ENCODE results near the gene CCNYL1.
A peak's percentile ranks its signal among the peaks of the same experiment; 100 is the strongest.
"Not testable (repeated sequence)": the region's sequence is repeated elsewhere in the genome, so short reads cannot be mapped to it uniquely, and the experiment has no call there.

The CCNYL1 gene

DNA sequence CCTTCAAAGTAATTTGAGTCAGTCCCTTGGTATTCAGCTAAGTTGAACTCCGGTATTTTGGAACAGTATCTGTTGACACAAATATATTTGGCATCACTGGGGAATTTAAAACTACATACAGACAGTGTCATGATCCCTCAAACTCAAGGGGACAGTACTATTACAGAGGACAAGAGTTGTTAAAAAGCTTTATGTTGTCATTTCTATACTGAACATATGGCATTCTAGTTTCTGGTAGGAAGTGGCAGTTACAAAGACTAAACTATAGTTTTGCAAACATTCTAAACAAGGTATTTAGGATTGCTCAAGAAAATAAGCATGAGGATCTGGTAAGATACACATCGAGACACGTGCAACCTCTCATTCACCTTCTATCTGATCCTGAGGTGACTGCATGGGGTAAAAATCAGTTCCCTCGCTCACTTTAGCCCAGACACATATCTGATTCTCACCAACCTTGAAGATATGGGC lies 16.6 kb upstream of the CCNYL1 start:
- H3K4me3 ChIP-seq (ENCODE audit: low read depth, low read length), result no peak overlapping the region
- DNase-seq (ENCODE audit: low read depth), result no peak

DNA sequence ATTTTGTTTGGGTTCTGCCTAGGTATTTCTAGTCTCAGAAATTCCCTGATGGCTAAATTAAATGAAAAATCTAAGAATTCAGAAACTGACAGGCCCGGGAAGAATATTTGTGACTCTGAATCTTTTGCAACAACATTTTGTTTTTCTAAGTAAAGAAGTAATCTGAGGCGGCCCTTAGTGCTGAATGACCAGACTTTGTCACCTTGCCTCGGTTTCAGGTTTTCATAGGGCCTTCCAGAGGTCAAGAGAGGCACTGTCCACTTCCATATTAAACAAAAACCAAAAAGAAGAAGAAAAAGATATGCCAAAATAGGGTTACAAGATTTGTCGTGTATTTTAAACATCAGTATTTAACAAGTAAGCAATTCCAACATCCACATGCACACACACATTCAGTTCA lies 16.1 kb upstream of the CCNYL1 start:
- H3K4me3 ChIP-seq (ENCODE audit: low read depth, low read length), result no peak overlapping the region
- DNase-seq (ENCODE audit: low read depth), result no peak

DNA sequence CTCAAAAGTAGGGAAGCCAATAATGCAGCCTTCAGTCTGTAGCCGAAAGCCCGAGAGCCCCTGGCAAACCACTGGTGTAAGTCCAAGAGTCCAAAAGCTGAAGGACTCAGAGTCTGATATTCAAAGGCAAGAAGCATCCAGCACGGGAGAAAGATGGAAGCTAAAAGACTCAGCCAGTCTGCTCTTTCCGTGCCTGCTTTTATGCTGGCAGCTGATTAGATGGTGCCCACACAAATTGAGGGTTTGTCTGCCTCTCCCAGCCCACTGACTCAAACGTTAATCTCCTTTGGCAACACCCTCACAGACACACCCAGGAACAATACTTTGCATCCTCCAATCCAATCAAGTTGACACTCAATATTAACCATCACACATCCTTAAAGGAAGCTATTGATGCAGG lies 14.5 kb upstream of the CCNYL1 start:
- not testable (repeated sequence) for DNase-seq (ENCODE audit: low read depth); H3K4me3 ChIP-seq (ENCODE audit: low read depth, low read length)

DNA sequence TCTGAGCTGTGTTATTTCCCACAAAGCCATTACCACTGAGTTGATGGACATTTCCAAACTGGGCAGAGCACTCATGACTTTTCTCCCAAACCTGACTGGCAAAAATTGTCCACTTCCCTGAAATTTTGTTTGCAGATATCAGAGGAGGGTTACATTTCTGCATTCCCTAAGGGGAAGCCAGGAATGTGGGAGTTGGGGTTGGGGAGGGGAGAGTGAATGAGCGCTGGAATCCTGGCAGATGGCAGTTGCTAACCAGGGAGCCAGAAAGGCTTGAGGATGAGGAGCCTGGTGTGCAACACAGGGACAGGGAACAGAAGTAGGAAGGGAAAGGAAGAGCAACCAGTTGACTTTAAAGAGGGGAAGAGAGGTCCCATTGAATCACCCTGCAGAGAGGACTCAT lies 14.0 kb upstream of the CCNYL1 start:
- no peak for DNase-seq (ENCODE audit: low read depth)
- H3K4me3 ChIP-seq (ENCODE audit: low read depth, low read length), result no peak overlapping the region

DNA sequence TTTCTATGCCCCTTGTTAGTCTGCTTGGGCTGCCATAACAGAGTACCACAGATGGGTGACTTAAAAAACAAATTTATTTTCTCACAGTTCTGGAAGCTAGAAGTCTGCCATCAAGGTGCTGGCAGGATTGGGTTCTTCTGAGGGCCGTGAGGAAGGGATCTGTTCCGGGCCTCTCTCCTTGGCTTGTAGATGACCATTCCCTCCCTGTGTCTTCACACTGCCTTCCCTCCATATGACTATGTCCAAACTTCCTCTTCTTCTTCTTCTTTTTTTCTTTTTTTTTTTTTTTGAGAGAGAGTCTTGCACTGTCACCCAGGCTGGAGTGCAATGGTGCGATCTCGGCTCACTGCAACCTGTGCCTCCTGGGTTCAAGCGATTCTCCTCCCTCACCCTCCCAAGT lies 13.1 kb upstream of the CCNYL1 start:
- no peak overlapping the region for H3K4me3 ChIP-seq (ENCODE audit: low read depth, low read length)
- no peak for DNase-seq (ENCODE audit: low read depth)

DNA sequence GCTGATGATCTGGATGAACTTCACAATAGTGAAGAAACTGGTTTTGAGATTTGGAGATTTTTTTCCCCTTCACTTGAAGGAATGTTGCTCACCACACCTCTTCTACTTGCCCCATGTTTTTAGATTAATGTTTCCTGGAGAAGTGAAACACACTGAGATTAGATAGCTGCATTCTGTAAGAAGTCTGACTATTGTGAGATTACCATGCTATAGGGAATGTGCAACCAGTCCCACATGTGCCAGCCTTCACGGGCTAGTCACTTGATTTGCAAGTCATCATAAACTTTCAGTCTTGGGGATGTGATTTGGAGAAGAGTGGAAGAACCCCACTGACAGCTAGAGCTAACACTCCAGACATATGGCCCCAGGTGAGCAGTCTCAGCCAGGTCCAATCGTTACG lies 7.4 kb upstream of the CCNYL1 start:
- no peak for DNase-seq (ENCODE audit: low read depth)
- no peak overlapping the region for H3K4me3 ChIP-seq (ENCODE audit: low read depth, low read length)

DNA sequence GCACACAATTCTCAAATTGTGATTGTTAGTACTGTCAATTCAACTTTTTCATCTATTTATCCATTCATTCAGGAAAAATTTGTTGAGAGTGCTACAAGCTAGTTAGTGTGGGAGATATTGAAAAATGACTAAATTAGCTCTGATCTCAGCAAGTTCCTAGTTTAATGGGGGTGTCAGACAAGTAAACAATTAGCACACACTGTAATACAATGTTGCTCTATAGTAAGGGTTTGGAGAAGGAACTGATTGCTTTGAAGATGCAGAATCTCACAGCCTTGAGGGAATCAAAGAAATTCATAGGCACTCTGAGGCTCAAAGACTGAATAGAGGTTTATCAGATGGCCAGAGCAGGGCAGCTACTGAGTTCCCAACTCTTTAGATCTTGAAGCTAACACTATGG lies 6.8 kb upstream of the CCNYL1 start:
- H3K4me3 ChIP-seq (ENCODE audit: low read depth, low read length), result no peak overlapping the region
- DNase-seq (ENCODE audit: low read depth), result no peak

DNA sequence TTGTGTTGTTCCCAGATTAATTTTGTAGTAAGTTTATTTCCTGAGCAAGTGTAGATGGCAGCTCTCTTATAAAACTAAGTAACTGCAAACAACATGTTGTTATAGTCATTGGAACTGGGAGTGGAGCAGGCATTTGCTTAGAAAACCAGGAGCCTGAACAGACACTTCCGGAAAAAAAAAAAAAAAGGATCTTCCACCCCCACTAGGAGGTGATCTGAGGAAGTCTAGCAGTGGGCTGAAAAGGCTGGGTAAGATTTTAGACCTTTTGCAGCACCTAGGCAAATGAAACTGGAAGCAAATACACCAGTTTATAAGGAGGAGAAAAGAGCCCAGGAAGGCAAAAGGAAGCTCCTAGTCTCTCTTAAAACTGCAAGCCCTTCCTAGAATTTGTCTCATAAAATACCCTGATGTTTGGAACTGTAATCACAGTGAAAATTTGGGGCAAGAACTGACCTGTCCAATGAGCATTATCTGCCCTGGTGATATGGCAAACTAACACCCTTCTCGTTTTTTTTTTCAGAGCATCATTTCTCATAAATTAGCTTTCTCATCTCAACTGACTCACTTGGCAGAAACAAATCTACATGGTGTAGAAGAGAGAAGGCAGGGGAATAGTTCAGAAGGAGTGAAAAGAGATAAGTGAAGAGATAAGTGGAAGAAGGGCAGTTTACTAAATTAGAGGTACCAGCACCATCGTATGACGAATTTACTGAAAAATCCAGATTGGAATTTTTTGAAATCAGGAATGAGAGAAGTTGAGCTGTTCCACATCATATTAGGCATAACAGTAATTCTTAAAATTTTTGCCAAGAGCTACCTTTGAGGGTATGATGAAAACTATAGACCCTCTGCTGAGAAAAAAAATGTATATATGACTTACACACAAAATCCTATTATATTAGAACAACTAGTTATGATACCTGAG lies 4.2 kb upstream of the CCNYL1 start:
- no peak overlapping the region for H3K4me3 ChIP-seq (ENCODE audit: low read depth, low read length)
- DNase-seq (ENCODE audit: low read depth), result no peak

DNA sequence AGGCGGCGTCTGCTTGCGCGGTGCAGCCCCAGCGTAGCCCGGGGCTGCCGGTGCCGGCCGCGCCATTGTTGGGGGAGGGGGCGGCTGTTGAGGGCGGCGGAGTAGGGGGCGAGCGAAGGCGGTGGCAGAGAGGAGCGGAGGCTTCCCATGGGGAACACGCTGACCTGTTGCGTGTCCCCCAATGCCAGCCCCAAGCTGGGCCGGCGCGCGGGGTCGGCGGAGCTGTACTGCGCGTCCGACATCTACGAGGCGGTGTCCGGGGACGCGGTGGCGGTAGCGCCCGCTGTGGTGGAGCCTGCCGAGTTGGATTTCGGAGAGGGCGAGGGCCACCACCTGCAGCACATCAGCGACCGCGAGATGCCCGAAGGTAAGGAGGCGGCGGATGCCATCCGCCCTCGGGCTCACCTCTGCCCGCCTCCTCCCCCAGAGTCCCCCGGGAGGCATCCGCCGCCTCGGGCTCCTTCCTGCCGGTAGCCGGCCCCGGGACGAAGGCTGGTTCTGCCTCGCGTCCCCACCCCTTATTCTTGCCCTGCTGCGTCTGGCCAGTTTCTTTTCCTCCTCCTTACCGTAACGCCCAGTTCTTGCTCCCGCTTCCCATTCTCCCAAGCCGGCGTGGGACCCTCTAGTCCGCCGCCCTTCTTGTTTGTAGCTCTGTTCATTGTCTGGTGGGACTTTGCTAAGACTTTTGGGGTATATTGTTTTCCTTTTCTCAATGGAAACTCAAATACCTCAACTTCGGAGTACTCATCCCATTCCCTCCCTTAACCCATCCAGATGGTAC lies 500 bp downstream of the CCNYL1 start:
- DNase-seq (ENCODE audit: low read depth), result peak; percentile 5
- H3K4me3 ChIP-seq (ENCODE audit: low read depth, low read length), result peak overlapping the region; percentile 89

DNA sequence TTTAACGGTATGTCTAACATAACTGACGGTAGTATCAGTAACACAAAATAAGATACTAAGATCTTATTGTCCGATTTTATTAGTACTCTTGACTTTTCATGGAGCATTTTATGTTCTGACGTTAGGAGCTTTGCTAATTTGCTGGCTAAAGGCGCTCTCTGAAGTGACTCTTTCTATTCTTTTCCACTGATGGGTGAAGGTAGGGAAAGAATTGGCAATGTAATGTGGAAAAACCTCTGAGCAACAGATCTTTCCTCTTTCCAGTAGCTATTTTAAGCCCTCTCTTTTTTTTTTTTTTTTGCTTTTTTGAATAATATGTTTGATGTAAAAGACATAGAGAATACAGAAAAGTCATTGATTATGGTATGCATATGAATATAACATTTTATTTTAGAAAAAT lies 4.6 kb downstream of the CCNYL1 start:
- no peak overlapping the region for H3K4me3 ChIP-seq (ENCODE audit: low read depth, low read length)
- no peak for DNase-seq (ENCODE audit: low read depth)

DNA sequence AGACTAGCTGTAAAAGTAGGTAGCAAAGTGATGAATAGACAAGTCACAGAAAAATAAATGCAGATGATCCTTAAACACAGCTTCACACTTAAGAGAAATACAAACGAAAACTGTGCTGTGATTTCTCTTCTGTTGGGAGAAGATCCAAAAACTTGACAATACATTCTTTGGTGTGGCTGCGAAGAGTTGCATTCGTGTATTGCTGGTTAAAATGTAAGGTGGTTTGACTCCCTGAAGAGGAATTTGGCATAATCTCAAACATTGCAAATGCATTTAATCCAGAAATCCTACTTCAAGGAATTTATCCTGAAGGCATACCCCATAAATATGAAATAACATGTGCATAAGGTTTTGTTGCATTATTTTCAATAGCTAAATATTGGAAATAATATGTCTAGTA lies 7.1 kb downstream of the CCNYL1 start:
- H3K4me3 ChIP-seq (ENCODE audit: low read depth, low read length), result no peak overlapping the region
- DNase-seq (ENCODE audit: low read depth), result no peak

DNA sequence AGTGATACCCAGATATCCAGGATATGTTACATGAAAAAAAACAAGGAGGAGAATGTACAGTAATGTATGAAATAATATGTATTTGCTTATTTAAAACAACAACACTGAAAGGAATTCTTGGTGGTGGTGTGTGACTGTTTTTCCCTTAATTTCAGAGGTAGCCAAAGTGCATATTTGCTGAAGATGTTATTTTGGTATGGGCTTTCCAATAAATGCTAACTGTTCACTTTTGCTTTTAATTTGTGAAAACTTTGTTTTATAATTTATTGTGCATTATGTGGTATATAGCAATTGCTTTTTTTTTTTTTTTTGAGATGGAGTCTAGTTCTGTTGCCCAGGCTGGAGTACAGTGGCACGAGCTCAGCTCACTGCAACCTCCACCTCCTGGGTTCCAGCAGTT lies 7.6 kb downstream of the CCNYL1 start:
- H3K4me3 ChIP-seq (ENCODE audit: low read depth, low read length), result no peak overlapping the region
- no peak for DNase-seq (ENCODE audit: low read depth)

DNA sequence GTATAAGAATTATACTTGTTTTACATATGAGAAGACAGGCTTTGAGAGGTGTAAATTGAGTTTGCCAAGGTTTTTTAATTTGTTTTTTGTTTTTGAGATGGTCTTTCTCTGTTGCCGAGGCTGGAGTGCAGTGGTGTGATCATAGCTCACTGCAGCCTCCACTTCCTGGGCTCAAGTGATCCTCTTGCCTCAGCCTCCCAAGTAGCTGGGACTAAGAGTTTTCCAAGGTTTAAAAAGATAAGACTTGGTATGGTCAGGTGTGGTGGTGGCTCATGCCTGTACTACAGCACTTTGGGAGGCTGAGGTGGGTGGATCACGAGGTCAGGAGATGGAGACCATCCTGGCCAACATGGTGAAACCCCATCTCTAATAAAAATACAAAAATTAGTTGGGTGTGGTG lies 8.2 kb downstream of the CCNYL1 start:
- not testable (repeated sequence) for H3K4me3 ChIP-seq (ENCODE audit: low read depth, low read length); DNase-seq (ENCODE audit: low read depth)

DNA sequence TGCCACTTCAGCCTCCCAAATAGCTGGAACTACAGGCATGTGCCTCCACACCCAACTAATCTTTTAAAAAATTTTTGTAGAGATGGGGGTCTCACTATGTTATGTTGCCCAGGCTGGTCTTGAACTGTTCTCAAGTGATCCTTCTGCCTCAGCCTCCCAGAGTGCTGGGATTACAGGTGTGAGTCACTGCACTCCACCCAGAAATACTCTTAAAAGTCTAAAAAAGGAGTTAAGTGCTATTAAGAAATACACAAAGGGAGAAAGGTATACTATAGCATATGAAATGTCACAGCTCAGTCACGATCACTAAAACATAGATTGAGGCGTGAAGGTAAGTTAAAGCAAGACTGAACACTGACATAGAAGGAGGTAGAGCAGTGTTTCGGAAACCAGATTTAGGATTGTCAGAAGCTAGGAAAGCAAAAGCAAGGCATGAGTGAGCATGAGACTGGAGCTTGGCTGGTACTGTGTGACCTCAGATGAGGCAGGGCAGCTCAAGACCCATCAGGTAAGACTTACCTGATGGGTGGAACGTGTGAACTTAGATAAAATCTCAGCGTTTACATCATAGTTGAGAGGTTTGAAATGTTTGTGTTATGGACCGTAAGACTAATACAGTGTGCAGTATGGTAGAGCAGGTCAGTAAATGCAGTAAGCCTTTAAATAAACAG lies 9.2 kb downstream of the CCNYL1 start:
- no peak for DNase-seq (ENCODE audit: low read depth)
- no peak overlapping the region for H3K4me3 ChIP-seq (ENCODE audit: low read depth, low read length)

DNA sequence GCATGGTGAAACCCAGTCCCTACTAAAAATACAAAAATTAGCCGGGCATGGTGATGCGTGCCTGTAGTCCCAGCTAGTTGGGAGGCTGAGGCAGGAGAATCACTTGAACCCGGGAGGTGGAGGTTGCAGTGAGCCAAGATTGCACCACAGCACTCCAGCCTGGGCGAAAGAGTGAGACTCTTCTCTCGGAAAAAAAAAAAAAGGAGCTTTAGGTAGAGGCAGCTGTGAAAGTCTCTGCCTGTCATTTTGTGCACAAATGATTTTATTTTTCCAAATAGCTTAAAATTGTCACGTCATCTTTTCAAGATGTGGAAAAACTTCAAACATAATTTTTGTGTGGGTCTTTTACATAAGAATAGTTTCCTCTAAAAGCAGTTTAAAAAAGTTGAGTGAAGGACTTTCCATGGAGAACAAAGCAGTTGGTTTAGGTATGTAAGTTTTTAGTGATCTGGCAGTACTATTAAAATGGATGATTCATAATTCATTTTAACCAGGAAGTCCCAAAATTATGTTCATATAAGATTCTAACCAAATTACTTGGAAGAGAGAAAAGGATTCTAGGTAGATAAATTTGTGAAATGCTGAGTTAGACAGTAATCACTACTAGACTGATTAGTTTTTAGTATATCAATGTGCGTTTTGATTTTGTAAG lies 11.5 kb downstream of the CCNYL1 start:
- DNase-seq (ENCODE audit: low read depth), result no peak
- no peak overlapping the region for H3K4me3 ChIP-seq (ENCODE audit: low read depth, low read length)

DNA sequence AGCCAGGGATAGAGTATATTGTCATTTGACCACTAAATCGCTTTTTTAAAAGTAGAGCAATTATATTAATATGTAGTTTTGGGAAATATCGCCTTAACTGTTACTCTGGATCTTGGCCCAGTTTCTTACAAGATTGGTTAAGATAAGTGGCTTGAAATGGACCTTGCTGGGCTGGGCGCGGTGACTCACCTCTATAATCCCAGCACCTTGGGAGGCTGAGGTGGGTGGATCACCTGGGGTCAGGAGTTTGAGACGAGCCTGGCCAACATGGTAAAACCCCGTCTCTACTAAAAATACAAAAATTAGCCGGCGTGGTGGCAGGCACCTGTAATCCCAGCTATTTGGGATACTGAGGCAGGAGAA lies 12.0 kb downstream of the CCNYL1 start:
- not testable (repeated sequence) for DNase-seq (ENCODE audit: low read depth); H3K4me3 ChIP-seq (ENCODE audit: low read depth, low read length)

DNA sequence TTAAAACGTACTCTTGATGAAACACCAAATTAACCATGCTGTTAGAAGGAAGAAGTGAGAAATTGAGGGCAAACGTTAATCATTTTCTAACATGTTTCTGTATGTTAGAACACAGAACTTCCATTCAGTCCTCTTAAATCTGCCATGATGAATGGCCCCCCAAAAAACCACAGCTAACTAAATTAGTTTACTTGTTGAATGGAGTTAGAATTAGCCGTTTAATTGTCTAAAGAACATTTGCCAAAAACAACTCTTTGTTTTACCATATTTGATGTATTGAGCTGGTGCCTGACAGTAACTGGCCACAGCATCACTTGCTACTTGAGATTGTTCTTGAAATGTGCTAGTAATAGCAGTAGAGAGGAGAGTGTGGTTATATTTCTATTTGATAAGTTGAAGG lies 12.7 kb downstream of the CCNYL1 start:
- no peak overlapping the region for H3K4me3 ChIP-seq (ENCODE audit: low read depth, low read length)
- no peak for DNase-seq (ENCODE audit: low read depth)

DNA sequence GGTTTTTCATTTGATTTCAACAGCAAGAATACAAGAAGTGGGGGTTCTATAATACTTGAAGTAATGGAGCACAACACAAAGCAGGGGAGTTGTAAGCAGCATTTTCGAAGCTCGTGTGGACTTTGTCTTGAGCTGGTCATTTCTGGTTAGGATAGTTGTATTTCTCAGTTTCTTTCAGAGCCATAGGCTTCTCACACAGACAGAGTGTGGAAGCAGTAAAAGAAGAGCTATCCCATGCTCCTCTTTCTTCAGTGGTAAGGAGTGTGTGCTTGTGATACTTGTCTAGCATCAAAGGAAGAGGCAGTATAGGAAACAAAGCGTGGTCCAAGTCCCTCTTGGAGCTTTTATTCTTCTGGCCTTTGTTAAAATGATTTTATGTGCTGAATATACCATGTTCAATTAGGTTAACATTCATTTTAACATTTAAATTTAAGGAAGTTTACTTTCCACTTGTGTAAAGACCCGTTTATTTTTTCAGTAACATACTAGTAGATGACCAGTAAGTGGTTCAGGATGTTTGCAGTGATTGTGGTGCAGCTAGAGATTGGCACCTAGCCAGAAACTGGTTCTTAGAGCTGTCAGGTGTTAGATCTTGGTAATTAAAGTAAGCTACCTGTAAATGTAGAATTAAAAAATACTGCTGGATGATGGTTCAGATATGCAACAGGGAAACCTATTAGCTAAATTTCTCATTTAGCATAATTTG lies 14.6 kb downstream of the CCNYL1 start:
- DNase-seq (ENCODE audit: low read depth), result no peak

DNA sequence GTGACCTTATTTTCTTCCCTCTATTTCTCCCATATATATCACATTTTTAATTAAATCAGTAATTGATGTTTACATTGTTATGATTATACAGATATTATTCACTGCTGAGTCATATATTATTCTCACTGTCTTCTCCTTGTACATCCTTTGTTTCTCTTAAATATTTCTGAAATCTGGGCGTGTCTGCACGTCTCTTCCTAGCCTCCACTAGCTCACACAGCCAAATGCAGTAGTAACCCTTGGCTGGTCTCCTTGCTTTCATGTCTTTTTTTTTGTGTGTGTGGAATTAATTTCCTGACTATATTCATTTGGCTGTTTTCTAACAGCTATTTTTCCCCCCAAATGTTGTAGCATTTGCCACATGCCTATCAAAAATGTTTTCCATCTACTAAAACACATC lies 15.8 kb downstream of the CCNYL1 start:
- H3K4me3 ChIP-seq (ENCODE audit: low read depth, low read length), result no peak overlapping the region
- DNase-seq (ENCODE audit: low read depth), result no peak

More for the DNA sequence above, 14.6 kb downstream of the CCNYL1 start:
- no peak overlapping the region for H3K4me3 ChIP-seq (ENCODE audit: low read depth, low read length)
